Nephron progenitor cell (in vitro differentiated cells): ENCODE data around the gene S1PR4.
"Not testable (repeated sequence)": the region's sequence is repeated elsewhere in the genome, so short reads cannot be mapped to it uniquely, and the experiment has no call there.

Experiments used
- DNase-seq: peaks from one replicate; pipeline ENCODE4 v3.0.0; 2021
- H3K27ac Mint-ChIP-seq: 2 replicates; pipeline ENCODE4 v1.8.0; 2021; ENCODE audit warnings: mild to moderate bottlenecking, moderate library complexity, mixed read lengths
- H3K27me3 Mint-ChIP-seq: 2 replicates; pipeline ENCODE4 v1.8.0; 2021; ENCODE audit warnings: mild to moderate bottlenecking, low read depth, mixed read lengths; ENCODE audit not compliant: poor library complexity
- H3K36me3 Mint-ChIP-seq: 2 replicates; pipeline ENCODE4 v1.8.0; 2021; ENCODE audit warnings: low read depth, mixed read lengths
- H3K4me1 Mint-ChIP-seq: 2 replicates; pipeline ENCODE4 v1.8.0; 2021; ENCODE audit warnings: mixed read lengths
- H3K4me3 Mint-ChIP-seq: 2 replicates; pipeline ENCODE4 v1.8.0; 2021; ENCODE audit warnings: mild to moderate bottlenecking, moderate library complexity, mixed read lengths
- H3K9me3 Mint-ChIP-seq: 2 replicates; pipeline ENCODE4 v1.8.0; 2021; ENCODE audit warnings: mild to moderate bottlenecking, moderate library complexity, mixed read lengths
- CTCF ChIP-seq: fragments of 200-600 bp; sonication (generic); IDR thresholded peaks from 2 replicates; pipeline ENCODE4 v1.5.0; 2021; ENCODE audit warnings: antibody characterized with exemption

Gene S1PR4

GRCh38 chr19:3188627-3189596 is 10.3 kb downstream of the S1PR4 start:
- H3K9me3 Mint-ChIP-seq, result no peaks in the 10 kb centered on the region
- H3K4me3 Mint-ChIP-seq, result peak overlapping the region; percentile 69
- peaks cover 4% of the 10 kb centered on the region for H3K36me3 Mint-ChIP-seq
- no peak overlapping the region for H3K27ac Mint-ChIP-seq
- H3K4me1 Mint-ChIP-seq, result peaks cover 21% of the 10 kb centered on the region
- TF ChIP-seq CTCF, result no peak
- no peak for DNase-seq
- peaks cover 5% of the 10 kb centered on the region for H3K27me3 Mint-ChIP-seq

- no peak for DNase-seq
- Mint-ChIP-seq H3K36me3 (peaks cover 14% of the 10 kb centered on the region), H3K4me1 (peaks cover 21% of the 10 kb centered on the region), H3K27me3 (peaks cover 4% of the 10 kb centered on the region), H3K27ac (no peak overlapping the region), H3K4me3 (no peak overlapping the region), H3K9me3 (no peaks in the 10 kb centered on the region)
- no peak for TF ChIP-seq CTCF
Measured at GRCh38 chr19:3189702-3190469, 11.3 kb downstream of the S1PR4 start.

GRCh38 chr19:3190470-3190770 is 11.9 kb downstream of the S1PR4 start:
- H3K4me1 Mint-ChIP-seq, result peaks cover 21% of the 10 kb centered on the region
- no peak overlapping the region for H3K4me3 Mint-ChIP-seq
- H3K36me3 Mint-ChIP-seq, result peaks cover 14% of the 10 kb centered on the region
- no peaks in the 10 kb centered on the region for H3K9me3 Mint-ChIP-seq
- DNase-seq, result no peak
- H3K27ac Mint-ChIP-seq, result no peak overlapping the region
- TF ChIP-seq CTCF, result no peak
- H3K27me3 Mint-ChIP-seq, result no peaks in the 10 kb centered on the region

- Mint-ChIP-seq H3K9me3 (no peaks in the 10 kb centered on the region), H3K27me3 (no peaks in the 10 kb centered on the region), H3K27ac (peak overlapping the region; percentile 96), H3K4me3 (no peak overlapping the region), H3K4me1 (peaks cover 21% of the 10 kb centered on the region), H3K36me3 (peaks cover 14% of the 10 kb centered on the region)
- TF ChIP-seq CTCF, result no peak
- DNase-seq, result no peak
Measured at GRCh38 chr19:3190921-3191805, 12.6 kb downstream of the S1PR4 start.

GRCh38 chr19:3191806-3192104 is 13.2 kb downstream of the S1PR4 start:
- H3K27me3 Mint-ChIP-seq, DNase-seq, H3K27ac Mint-ChIP-seq, H3K4me3 Mint-ChIP-seq, H3K9me3 Mint-ChIP-seq: not testable (repeated sequence)
- Mint-ChIP-seq H3K36me3 (peaks cover 14% of the 10 kb centered on the region), H3K4me1 (peaks cover 17% of the 10 kb centered on the region)

- DNase-seq, result no peak
- H3K9me3 Mint-ChIP-seq, result no peaks in the 10 kb centered on the region
- peaks cover 12% of the 10 kb centered on the region for H3K4me1 Mint-ChIP-seq
- H3K4me3 Mint-ChIP-seq, result no peak overlapping the region
- H3K27ac Mint-ChIP-seq, result no peak overlapping the region
- peaks cover 14% of the 10 kb centered on the region for H3K36me3 Mint-ChIP-seq
- H3K27me3 Mint-ChIP-seq, result no peaks in the 10 kb centered on the region
- TF ChIP-seq CTCF, result no peak
Measured at GRCh38 chr19:3192228-3192635, 13.7 kb downstream of the S1PR4 start.
